OCI-M1 (cell line): Measurements from ENCODE around the gene ACSL5.
A peak's percentile ranks its signal among the peaks of the same experiment; 100 is the strongest.

Experiments used
- DNase-seq: peaks from one replicate; lab custom pipeline; 2025; lab: John Stamatoyannopoulos, UW

ACSL5 gene

GRCh38 chr10:112465299-112465883 is 91.5 kb downstream of the ACSL5 start:
- DNase-seq, result no peak

- no peak for DNase-seq
These were observed 92.9 kb downstream of the ACSL5 start for GRCh38 chr10:112466802-112467201.

- DNase-seq, result no peak
These were observed 93.7 kb downstream of the ACSL5 start for GRCh38 chr10:112467541-112468075.

- peak; percentile 81 for DNase-seq
These were observed 98.1 kb downstream of the ACSL5 start for GRCh38 chr10:112471878-112472487.

- peak; percentile 56 for DNase-seq
These were observed 101.8 kb downstream of the ACSL5 start for GRCh38 chr10:112475575-112476218.
